HUES6 (cell line): ENCODE measurements around the gene ATXN7L1.
"Not testable (repeated sequence)": the region's sequence is repeated elsewhere in the genome, so short reads cannot be mapped to it uniquely, and the experiment has no call there.

ENCODE experiments used
- H3K27ac ChIP-seq: 2 replicates; pipeline ENCODE4 v1.7.0; 2013; ENCODE audit warnings: low read depth, mild to moderate bottlenecking, low read length, inconsistent platforms
- H3K27me3 ChIP-seq: 2 replicates; pipeline ENCODE4 v1.6.1; 2013; ENCODE audit warnings: low read length; ENCODE audit not compliant: control insufficient read depth, insufficient read depth
- H3K36me3 ChIP-seq: 2 replicates; pipeline ENCODE4 v1.6.1; 2013; ENCODE audit warnings: low read length; ENCODE audit not compliant: control insufficient read depth, insufficient read depth
- H3K4me1 ChIP-seq: 2 replicates; pipeline ENCODE4 v1.6.1; 2013; ENCODE audit warnings: low read length; ENCODE audit not compliant: control insufficient read depth, insufficient read depth
- H3K4me3 ChIP-seq: 2 replicates; pipeline ENCODE4 v1.5.1; 2013; ENCODE audit warnings: low read depth, low read length
- H3K9ac ChIP-seq: one replicate; pipeline ENCODE4 v1.6.1; 2013; ENCODE audit warnings: mild to moderate bottlenecking, low read length
- H3K9me3 ChIP-seq: 2 replicates; pipeline ENCODE4 v1.6.1; 2013; ENCODE audit warnings: low read depth, low read length; ENCODE audit not compliant: control insufficient read depth, insufficient read depth

The ATXN7L1 gene

DNA sequence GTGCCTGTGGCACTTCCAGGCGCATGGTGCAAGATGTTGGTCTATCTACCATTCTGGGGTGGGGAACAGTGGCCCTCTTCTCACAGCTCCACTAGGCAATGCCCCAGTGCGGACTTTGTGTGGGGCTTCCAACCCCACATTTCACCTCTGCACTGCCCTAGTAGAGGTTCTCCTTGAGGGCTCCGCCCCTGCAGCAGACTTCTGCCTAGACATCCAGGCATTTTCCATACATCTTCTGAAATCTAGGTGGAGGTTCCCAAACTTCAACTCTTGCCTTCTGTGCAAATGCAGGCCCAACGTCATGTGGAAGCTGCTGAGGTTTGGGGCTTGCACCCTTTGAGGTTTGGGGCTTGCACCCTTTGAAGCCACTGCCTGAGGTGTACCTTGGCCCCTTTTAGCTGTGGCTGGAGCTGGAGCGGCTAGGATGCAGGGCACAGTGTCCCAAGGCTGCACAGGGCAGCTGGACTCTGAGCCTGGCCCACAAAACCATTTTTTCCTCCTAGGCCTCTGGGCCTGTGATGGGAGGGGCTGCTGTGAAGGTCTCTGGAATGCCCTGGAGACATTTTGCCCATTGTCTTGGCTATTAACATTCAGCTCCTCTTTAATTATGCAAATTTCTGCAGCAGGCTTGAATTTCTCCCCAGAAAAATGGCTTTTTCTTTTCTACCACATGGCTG is 164.5 kb downstream of the ATXN7L1 start:
- H3K27ac ChIP-seq: no peak overlapping the region
- H3K36me3 ChIP-seq: peaks cover 30% of the 10 kb centered on the region
- H3K4me3 ChIP-seq: no peak overlapping the region
- H3K4me1 ChIP-seq: peaks cover 10% of the 10 kb centered on the region; the same call in 1 of the 2 replicates
- H3K9me3 ChIP-seq: peaks cover 56% of the 10 kb centered on the region
- no peak overlapping the region for H3K9ac ChIP-seq
- H3K27me3 ChIP-seq: no peaks in the 10 kb centered on the region

GRCh38 chr7:105710720-105711119 is 165.7 kb downstream of the ATXN7L1 start:
- H3K27me3 ChIP-seq, H3K4me1 ChIP-seq, H3K9ac ChIP-seq, H3K27ac ChIP-seq, H3K4me3 ChIP-seq: not testable (repeated sequence)
- Histone ChIP-seq H3K36me3 (peaks cover 30% of the 10 kb centered on the region), H3K9me3 (peaks cover 55% of the 10 kb centered on the region)

- Histone ChIP-seq H3K4me1 (peaks cover 10% of the 10 kb centered on the region; the same call in 1 of the 2 replicates), H3K9ac (no peak overlapping the region), H3K9me3 (peaks cover 41% of the 10 kb centered on the region), H3K36me3 (peaks cover 20% of the 10 kb centered on the region), H3K4me3 (no peak overlapping the region), H3K27ac (no peak overlapping the region), H3K27me3 (no peaks in the 10 kb centered on the region)
Measured at GRCh38 chr7:105708763-105709080, 167.7 kb downstream of the ATXN7L1 start.

DNA sequence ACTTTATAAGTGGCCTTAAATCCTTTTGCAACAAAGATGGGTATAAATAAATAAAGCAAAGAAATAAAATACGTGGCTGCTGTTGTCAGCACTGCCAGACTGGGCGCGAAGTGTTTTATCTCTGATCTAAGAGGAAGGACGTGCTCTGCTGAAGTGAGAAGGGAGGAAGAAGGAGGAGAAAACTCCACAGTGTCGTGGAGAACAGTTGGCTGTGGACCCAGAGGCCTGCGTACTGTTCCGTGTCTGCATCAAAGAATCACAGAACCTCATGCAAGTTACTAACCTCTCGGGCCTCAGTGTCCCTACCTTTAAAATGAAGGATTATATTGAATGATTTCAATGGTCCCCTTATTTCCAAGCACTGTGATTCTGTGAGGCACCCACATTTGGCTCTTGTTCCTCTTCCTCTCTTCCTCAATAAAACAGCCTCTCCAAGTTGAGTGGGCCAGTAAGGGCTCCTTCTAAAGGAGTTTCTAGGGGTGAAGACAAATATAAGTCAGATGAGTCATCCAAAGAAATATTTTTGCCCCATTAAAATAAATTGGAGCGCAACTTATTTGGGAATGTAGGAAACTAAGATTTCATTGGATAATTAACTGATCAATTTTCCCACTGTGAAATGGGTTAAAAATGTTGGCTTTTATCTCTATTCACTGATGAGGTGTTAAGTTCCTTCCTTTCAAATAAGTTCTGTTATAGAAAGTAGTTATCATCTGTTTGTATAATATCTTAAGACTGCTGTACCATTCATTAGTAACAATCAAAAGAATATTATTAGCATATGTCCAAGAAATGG is 168.2 kb downstream of the ATXN7L1 start:
- no peak overlapping the region for H3K4me3 ChIP-seq

GRCh38 chr7:105707381-105707780 is 169.0 kb downstream of the ATXN7L1 start:
- Histone ChIP-seq H3K4me1 (peaks cover 11% of the 10 kb centered on the region), H3K27ac (no peak overlapping the region), H3K9me3 (peaks cover 28% of the 10 kb centered on the region), H3K9ac (no peak overlapping the region), H3K27me3 (no peaks in the 10 kb centered on the region), H3K36me3 (peaks cover 9% of the 10 kb centered on the region; the same call in 1 of the 2 replicates), H3K4me3 (no peak overlapping the region)

More for the DNA sequence above, 168.2 kb downstream of the ATXN7L1 start:
- Histone ChIP-seq H3K4me1 (peaks cover 10% of the 10 kb centered on the region; the same call in 1 of the 2 replicates), H3K36me3 (peaks cover 15% of the 10 kb centered on the region), H3K27ac (no peak overlapping the region), H3K27me3 (no peaks in the 10 kb centered on the region), H3K9ac (no peak overlapping the region), H3K9me3 (peaks cover 35% of the 10 kb centered on the region)

GRCh38 chr7:105705427-105705826 is 171.0 kb downstream of the ATXN7L1 start:
- Histone ChIP-seq H3K27me3 (no peaks in the 10 kb centered on the region), H3K36me3 (0 out of 2 replicates have a peak, but pooled peaks cover 5% of the 10 kb centered on the region), H3K27ac (no peak overlapping the region), H3K4me1 (peaks cover 24% of the 10 kb centered on the region), H3K9me3 (peaks cover 9% of the 10 kb centered on the region; the same call in 1 of the 2 replicates), H3K9ac (no peak overlapping the region), H3K4me3 (no peak overlapping the region)

DNA sequence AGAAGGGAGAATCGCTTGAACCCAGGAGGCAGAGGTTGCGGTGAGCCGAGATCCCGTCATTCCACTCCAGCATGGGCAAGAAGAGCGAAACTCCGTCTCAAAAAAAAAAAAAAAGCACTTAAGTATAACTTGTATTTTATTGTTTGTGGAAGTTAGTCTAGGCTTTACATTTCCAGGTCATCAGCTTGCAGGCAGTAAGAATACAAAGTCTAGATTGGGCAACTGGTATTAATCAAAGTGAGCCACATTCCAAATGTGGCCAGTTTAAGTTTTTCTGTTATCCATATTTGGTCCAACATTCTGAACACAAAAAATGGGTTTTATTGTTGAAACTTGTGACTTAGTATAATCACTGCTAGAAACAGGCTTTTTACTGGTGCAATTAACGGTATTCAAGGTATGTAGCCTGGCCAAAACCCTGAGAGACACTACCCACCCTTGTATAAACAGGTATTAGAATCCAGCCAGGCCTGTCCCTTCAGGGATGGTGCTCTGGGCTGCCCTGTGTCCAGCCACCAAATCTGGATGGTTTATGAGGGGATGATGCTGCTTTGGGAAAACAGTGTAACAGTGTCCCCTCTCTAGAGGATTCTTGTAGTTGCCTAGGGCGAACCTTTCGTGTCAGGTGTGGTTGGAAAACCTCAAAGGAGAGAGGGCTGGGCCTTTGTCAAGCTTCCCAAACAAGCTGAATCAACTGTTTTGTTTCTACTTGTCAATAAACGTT is 173.0 kb downstream of the ATXN7L1 start:
- H3K9me3 ChIP-seq: no peaks in the 10 kb centered on the region
- H3K4me3 ChIP-seq: no peak overlapping the region
- no peak overlapping the region for H3K9ac ChIP-seq
- no peak overlapping the region for H3K27ac ChIP-seq
- H3K4me1 ChIP-seq: peaks cover 35% of the 10 kb centered on the region
- no peaks in the 10 kb centered on the region for H3K27me3 ChIP-seq
- H3K36me3 ChIP-seq: 0 out of 2 replicates have a peak, but pooled peaks cover 5% of the 10 kb centered on the region

DNA sequence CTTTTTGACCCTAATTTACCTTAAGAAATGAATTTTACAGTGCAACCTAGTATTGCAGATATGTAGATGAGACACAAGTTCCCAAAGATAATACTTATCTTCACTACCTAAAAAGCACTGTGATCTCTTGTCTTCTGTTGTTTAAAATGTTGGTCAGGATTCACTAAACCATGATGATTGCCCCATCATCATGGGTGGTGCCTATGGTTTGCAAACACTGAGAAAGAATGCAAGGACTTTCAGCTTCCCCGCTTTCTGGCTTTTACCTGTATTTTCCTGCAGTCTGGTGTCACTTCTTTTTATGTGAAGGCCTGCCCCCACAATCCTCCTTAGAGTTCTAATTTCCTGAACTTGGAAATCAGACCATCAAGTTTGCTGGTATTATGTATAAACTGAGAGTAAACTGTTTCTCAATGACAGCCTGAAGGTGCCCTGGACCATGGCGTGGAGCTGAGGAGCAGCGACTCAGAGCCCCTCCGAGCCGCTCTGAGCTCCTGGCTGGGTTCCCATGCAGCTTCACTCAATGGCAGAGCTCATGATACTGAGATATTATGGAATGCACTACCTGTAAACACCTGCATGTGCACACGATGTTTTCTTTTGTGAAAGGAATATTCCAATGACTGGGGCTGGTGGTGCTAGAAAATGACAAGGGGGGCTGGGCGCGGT is 176.7 kb downstream of the ATXN7L1 start:
- Histone ChIP-seq H3K4me1 (peaks cover 53% of the 10 kb centered on the region), H3K27ac (peak overlapping the region; percentile 61; the same call in 1 of the 2 replicates)

GRCh38 chr7:105698531-105698930 is 177.9 kb downstream of the ATXN7L1 start:
- H3K4me1 ChIP-seq: peaks cover 57% of the 10 kb centered on the region
- H3K27me3 ChIP-seq: no peaks in the 10 kb centered on the region
- H3K36me3 ChIP-seq: no peaks in the 10 kb centered on the region
- H3K9ac ChIP-seq: no peak overlapping the region
- H3K9me3 ChIP-seq: no peaks in the 10 kb centered on the region
- no peak overlapping the region for H3K4me3 ChIP-seq
- peak overlapping the region; percentile 48; the same call in 1 of the 2 replicates for H3K27ac ChIP-seq

More for the DNA sequence above, 176.7 kb downstream of the ATXN7L1 start:
- H3K9me3 ChIP-seq: no peaks in the 10 kb centered on the region
- no peaks in the 10 kb centered on the region for H3K27me3 ChIP-seq
- no peak overlapping the region for H3K9ac ChIP-seq
- H3K36me3 ChIP-seq: no peaks in the 10 kb centered on the region
- H3K4me3 ChIP-seq: no peak overlapping the region

DNA sequence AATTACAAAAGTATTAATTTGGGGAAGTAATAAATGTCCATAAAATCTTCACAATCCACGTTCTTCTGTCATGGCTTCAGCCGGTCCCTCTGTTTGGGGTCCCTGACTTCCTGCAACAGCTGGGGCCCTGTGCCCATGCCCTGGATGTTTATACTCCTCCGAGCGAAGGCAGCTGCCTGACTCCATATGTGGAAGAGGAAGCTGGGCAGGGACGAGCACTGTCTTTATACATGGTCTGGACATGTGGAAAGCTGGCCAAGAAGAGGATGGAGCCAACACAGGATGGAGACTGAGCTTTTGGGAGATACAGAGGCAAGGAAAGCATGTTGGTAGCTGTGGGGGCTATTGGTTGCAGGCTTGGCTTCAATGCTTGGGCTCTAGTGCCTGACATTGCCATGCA is 178.6 kb downstream of the ATXN7L1 start:
- no peaks in the 10 kb centered on the region for H3K9me3 ChIP-seq
- H3K27ac ChIP-seq: peak overlapping the region; percentile 48; the same call in 1 of the 2 replicates
- peak overlapping the region; percentile 86 for H3K9ac ChIP-seq
- H3K27me3 ChIP-seq: no peaks in the 10 kb centered on the region
- no peaks in the 10 kb centered on the region for H3K36me3 ChIP-seq
- peaks cover 59% of the 10 kb centered on the region for H3K4me1 ChIP-seq
- no peak overlapping the region for H3K4me3 ChIP-seq
